ENCODE data around the gene CHKB. TPM values are rescaled to one million over a fixed set of nuclear protein-coding genes. Genes with fewer than 3 reads are reported as not detected.

CHKB gene
- total RNA-seq, 1 experiment from 2014 or later = 55.1 TPM

DNA sequence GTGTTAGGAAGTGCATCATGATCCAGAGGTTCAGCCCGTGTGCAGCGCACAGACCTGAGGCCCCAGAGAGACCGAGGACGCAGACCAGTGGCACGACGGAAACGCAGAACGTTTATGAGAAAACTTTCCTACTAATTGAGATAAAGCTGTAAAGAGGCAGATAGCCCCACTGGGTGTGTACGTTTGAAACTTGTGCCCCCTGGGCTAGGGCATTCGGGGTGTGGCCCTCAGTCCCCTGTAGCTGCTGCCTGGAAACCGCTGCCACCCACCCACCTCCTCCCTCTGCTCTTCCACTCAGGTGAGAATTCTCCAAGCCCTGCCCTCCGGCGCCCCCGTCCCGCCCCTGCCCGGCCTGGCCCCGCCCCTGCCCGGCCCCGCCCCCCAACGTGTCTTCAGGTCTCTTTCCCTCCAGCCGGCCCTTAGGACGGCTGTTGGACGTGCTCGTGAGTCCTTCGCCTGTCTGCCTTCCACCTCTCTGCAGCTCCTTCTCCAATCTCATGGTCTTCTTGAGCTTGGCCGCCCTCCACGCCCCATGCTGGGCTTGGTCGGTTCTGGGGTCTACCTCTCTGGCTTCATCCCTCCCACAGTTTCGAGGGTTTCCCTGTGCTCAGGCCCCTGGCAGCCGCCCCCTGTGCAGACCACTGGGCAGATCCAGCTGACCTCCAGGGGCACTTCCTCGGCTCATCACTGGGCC lies 30.0 kb upstream of the CHKB start:
- Histone ChIP-seq H4K20me1 (ENCODE audit: insufficient read depth) (no peaks in the 10 kb centered on the region), H3K4me2 (ENCODE audit: low read length) (peak overlapping the region; percentile 62), H3K4me3 (replicated peaks in 1 of 2; ENCODE audit: low read depth in 1 of 2, low read length in 2 of 2) (no peak overlapping the region), H3K9ac (ENCODE audit: low read length) (0 out of 2 replicates have a peak overlapping the region, but pooled peaks have one; percentile 7), H3K79me2 (ENCODE audit: insufficient read depth, low read length) (no peaks in the 10 kb centered on the region), H3K27me3 (ENCODE audit: insufficient read depth, low read length) (no peaks in the 10 kb centered on the region), H3K27ac (ENCODE audit: low read depth, low read length) (peak overlapping the region; percentile 62), H3K9me3 (ENCODE audit: control insufficient read depth in 1 of 2, insufficient read depth in 1 of 2, low read depth in 1 of 2, low read length in 2 of 2) (no peaks in the 10 kb centered on the region), H2AFZ (ENCODE audit: low read depth, low read length, poor library complexity, severe bottlenecking) (no peak overlapping the region), H3K4me1 (ENCODE audit: control insufficient read depth in 1 of 2, insufficient read depth in 2 of 2, low read length in 2 of 2) (peaks cover 19 to 28% of the 10 kb centered on the region in 2 experiments), H3K36me3 (ENCODE audit: control insufficient read depth in 1 of 2, insufficient read depth in 2 of 2, low read length in 2 of 2) (no peaks in the 10 kb centered on the region), H3K9me2 (ENCODE audit: insufficient read depth) (no peaks in the 10 kb centered on the region)
- POLR2A ChIA-PET = no interaction called here
- ATAC-seq (peak; percentile 75), DNase-seq (ENCODE audit: low read depth, low spot score) (no peak)
- BruUV-seq (replicated peaks) = no TSS peak
- TF ChIP-seq JUND (IDR thresholded peaks at IDR 0.05) (no peak), POLR2AphosphoS5 (IDR thresholded peaks at IDR 0.05; ENCODE audit: low read depth, low read length) (0 out of 2 replicates have a peak, but pooled peaks have one; percentile 9)
- intact Hi-C loops (cut with micrococcal nuclease) = loop anchor here (2.0 kb wide), 1 partner anchor 30 kb away; the partner anchor contains the start of gene CHKB
- CTCF ChIA-PET = interaction anchor here (1.6 kb wide), 1 partner anchor 87 kb away, joined by 3 read pairs; the partner anchor contains the start of gene SCO2
- RAD21 ChIA-PET (ENCODE audit: low non-redundant PET in 1 of 2, low total read pairs in 2 of 2, uncharacterized antibody in 2 of 2, unreplicated experiment in 2 of 2) = no interaction called here

DNA sequence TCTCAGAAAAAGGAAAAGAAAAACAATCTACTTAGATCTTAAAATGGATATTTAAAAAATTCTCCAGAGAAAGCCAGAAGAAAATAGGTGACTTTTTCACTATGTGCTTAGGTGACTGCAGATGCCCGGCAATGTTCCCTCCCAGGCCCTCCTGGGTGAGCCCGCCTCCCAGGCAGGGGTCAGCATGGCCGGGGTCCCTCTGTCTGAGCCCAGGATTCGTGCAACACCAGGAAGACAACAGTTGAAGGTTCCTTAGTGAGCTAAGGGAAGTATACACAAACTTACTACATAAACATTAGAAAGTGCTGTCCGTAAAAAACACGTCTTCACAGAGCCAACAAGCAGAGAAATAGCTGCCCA lies 29.5 kb upstream of the CHKB start:
- Histone ChIP-seq H3K27ac (ENCODE audit: low read depth, low read length) (no peak overlapping the region), H3K79me2 (ENCODE audit: insufficient read depth, low read length) (no peaks in the 10 kb centered on the region), H3K4me2 (ENCODE audit: low read length) (0 out of 2 replicates have a peak overlapping the region, but pooled peaks have one; percentile 62), H3K36me3 (ENCODE audit: control insufficient read depth in 1 of 2, insufficient read depth in 2 of 2, low read length in 2 of 2) (no peaks in the 10 kb centered on the region), H3K9me3 (ENCODE audit: control insufficient read depth in 1 of 2, insufficient read depth in 1 of 2, low read depth in 1 of 2, low read length in 2 of 2) (no peaks in the 10 kb centered on the region), H3K4me3 (replicated peaks in 1 of 2; ENCODE audit: low read depth in 1 of 2, low read length in 2 of 2) (no peak overlapping the region), H4K20me1 (ENCODE audit: insufficient read depth) (no peaks in the 10 kb centered on the region), H3K9me2 (ENCODE audit: insufficient read depth) (no peaks in the 10 kb centered on the region), H2AFZ (ENCODE audit: low read depth, low read length, poor library complexity, severe bottlenecking) (no peak overlapping the region), H3K9ac (ENCODE audit: low read length) (no peak overlapping the region), H3K4me1 (ENCODE audit: control insufficient read depth in 1 of 2, insufficient read depth in 2 of 2, low read length in 2 of 2) (peaks cover 19 to 28% of the 10 kb centered on the region in 2 experiments), H3K27me3 (ENCODE audit: insufficient read depth, low read length) (no peaks in the 10 kb centered on the region)
- no peak for ATAC-seq
- CTCF ChIA-PET = interaction anchor here (1.6 kb wide), 1 partner anchor 86 kb away, joined by 3 read pairs; the partner anchor contains the start of gene SCO2
- BruUV-seq (replicated peaks) = no TSS peak
- DNase-seq (ENCODE audit: low read depth, low spot score) = no peak
- POLR2A ChIA-PET = no interaction called here
- RAD21 ChIA-PET (ENCODE audit: low non-redundant PET in 1 of 2, low total read pairs in 2 of 2, uncharacterized antibody in 2 of 2, unreplicated experiment in 2 of 2) = no interaction called here
- intact Hi-C loops (cut with micrococcal nuclease) = loop anchor here (2.0 kb wide), 1 partner anchor 29 kb away; the partner anchor contains the start of gene CHKB
- TF ChIP-seq ELF1 (IDR thresholded peaks at IDR 0.05; ENCODE audit: borderline replicate concordance, low read depth) (no peak), EZH2phosphoT487 (IDR thresholded peaks at IDR 0.05; ENCODE audit: borderline replicate concordance) (no peak), ZFX (IDR thresholded peaks at IDR 0.05) (no peak), SRF (IDR thresholded peaks at IDR 0.05; ENCODE audit: low read depth) (no peak), POLR2A (IDR thresholded peaks at IDR 0.05; ENCODE audit: borderline replicate concordance, extremely low read depth, insufficient read depth, insufficient read length) (no peak), EGR1 (IDR thresholded peaks at IDR 0.05; ENCODE audit: low read depth) (no peak), FOSL1 (IDR thresholded peaks at IDR 0.05; ENCODE audit: low read depth) (no peak), CEBPB (IDR thresholded peaks at IDR 0.05; ENCODE audit: low read depth) (no peak), CBX3 (IDR thresholded peaks at IDR 0.05; ENCODE audit: low read depth) (no peak), SP1 (IDR thresholded peaks at IDR 0.05; ENCODE audit: low read depth) (no peak), EZH2 (IDR thresholded peaks at IDR 0.05) (no peak)
- TF ChIP-seq, protein P1, sequence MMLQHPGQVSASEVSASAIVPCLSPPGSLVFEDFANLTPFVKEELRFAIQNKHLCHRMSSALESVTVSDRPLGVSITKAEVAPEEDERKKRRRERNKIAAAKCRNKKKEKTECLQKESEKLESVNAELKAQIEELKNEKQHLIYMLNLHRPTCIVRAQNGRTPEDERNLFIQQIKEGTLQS (IDR thresholded peaks at IDR 0.05) = no peak
- TF ChIP-seq, protein P2, sequence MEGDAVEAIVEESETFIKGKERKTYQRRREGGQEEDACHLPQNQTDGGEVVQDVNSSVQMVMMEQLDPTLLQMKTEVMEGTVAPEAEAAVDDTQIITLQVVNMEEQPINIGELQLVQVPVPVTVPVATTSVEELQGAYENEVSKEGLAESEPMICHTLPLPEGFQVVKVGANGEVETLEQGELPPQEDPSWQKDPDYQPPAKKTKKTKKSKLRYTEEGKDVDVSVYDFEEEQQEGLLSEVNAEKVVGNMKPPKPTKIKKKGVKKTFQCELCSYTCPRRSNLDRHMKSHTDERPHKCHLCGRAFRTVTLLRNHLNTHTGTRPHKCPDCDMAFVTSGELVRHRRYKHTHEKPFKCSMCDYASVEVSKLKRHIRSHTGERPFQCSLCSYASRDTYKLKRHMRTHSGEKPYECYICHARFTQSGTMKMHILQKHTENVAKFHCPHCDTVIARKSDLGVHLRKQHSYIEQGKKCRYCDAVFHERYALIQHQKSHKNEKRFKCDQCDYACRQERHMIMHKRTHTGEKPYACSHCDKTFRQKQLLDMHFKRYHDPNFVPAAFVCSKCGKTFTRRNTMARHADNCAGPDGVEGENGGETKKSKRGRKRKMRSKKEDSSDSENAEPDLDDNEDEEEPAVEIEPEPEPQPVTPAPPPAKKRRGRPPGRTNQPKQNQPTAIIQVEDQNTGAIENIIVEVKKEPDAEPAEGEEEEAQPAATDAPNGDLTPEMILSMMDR (IDR thresholded peaks at IDR 0.05 in 2 of 3, conservative IDR thresholded peaks at IDR 0.05 in 1 of 3; ENCODE audit: borderline replicate concordance in 1 of 3, insufficient read depth in 1 of 3, low read depth in 2 of 3, low read length in 2 of 3) = no peak
- TF ChIP-seq, protein P3, sequence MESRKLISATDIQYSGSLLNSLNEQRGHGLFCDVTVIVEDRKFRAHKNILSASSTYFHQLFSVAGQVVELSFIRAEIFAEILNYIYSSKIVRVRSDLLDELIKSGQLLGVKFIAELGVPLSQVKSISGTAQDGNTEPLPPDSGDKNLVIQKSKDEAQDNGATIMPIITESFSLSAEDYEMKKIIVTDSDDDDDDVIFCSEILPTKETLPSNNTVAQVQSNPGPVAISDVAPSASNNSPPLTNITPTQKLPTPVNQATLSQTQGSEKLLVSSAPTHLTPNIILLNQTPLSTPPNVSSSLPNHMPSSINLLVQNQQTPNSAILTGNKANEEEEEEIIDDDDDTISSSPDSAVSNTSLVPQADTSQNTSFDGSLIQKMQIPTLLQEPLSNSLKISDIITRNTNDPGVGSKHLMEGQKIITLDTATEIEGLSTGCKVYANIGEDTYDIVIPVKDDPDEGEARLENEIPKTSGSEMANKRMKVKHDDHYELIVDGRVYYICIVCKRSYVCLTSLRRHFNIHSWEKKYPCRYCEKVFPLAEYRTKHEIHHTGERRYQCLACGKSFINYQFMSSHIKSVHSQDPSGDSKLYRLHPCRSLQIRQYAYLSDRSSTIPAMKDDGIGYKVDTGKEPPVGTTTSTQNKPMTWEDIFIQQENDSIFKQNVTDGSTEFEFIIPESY (IDR thresholded peaks at IDR 0.05; ENCODE audit: extremely low read depth, insufficient replicate concordance, low read length) = no peak
